ENCODE measurements around the gene FASN. TPM values are rescaled to one million over a fixed set of nuclear protein-coding genes. Genes with fewer than 3 reads are reported as not detected.
"Not testable (repeated sequence)": the region's sequence is repeated elsewhere in the genome, so short reads cannot be mapped to it uniquely, and the experiment has no call there.

FASN gene
- polyA plus RNA-seq (2013, experiment 1 of 4): 234 TPM
- 239 TPM for polyA plus RNA-seq (2013, experiment 2 of 4)
- polyA plus RNA-seq (2013, experiment 3 of 4): 169 TPM
- polyA plus RNA-seq (2013, experiment 4 of 4): 185 TPM

DNA sequence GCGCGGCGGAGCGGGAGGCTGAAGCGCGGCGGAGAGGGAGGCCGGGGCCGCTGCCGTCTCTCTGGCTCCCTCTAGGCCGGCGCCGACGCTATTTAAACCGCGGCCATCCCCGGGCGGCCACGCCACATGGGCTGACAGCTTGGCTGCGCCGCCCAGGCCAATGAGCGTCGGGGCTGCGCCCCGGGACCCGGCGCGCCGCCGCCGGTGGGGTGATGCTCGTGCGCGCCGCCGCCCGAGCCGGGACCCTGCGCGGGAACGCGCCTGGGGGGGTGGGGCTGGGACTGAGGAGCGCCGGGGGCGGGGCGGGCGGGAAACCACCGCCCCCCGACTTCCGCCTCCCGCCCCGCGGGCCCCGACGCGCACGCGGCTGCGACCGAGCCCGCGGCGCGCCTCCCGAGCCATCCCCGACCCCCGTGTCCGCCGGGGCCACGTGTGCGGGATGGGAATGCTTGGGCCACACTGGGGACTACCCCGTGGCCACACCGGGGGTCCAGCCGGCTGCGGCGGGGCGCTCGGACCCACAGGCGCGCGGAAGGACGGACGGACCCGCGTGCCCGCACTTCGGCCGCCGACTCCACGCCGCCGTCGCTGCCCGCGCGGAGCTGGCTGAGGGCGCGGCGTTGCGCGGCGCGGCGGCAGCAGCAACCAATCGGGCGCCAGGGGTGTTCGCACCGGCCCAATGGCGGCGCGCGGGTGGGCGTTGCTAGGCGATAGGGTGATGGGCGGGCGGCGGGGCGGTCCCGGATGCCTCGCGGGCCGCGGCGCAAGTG is at the start of gene FASN:
Gene FASN, minus strand, starts transcription at position 68 of the 770 bp plus-strand sequence. CDS start 1,791 bp downstream, outside the sequence.
- H3K4me3 ChIP-seq (ENCODE audit: insufficient read depth, low read depth, low read length): peak within 1 kb of the TSS; percentile 91
- WGBS, 2 experiments: 0% methylated on average over 124 of the region's 124 CpGs
- no peaks in the 10 kb centered on the region for H3K27me3 ChIP-seq (ENCODE audit: control insufficient read depth, insufficient read depth, low read length, poor library complexity, severe bottlenecking)
- peaks cover 48% of the 10 kb centered on the region for H3K4me1 ChIP-seq (ENCODE audit: control insufficient read depth, insufficient read depth, low read length)
- H3K27ac ChIP-seq (ENCODE audit: insufficient read depth, low read depth, low read length, poor library complexity, severe bottlenecking): peak within 1 kb of the TSS; percentile 98
- H3K36me3 ChIP-seq (ENCODE audit: control insufficient read depth, insufficient read depth, low read length): peaks cover 15% of the 10 kb centered on the region
- no peaks in the 10 kb centered on the region for H3K9me3 ChIP-seq (ENCODE audit: control insufficient read depth, low read length)

DNA sequence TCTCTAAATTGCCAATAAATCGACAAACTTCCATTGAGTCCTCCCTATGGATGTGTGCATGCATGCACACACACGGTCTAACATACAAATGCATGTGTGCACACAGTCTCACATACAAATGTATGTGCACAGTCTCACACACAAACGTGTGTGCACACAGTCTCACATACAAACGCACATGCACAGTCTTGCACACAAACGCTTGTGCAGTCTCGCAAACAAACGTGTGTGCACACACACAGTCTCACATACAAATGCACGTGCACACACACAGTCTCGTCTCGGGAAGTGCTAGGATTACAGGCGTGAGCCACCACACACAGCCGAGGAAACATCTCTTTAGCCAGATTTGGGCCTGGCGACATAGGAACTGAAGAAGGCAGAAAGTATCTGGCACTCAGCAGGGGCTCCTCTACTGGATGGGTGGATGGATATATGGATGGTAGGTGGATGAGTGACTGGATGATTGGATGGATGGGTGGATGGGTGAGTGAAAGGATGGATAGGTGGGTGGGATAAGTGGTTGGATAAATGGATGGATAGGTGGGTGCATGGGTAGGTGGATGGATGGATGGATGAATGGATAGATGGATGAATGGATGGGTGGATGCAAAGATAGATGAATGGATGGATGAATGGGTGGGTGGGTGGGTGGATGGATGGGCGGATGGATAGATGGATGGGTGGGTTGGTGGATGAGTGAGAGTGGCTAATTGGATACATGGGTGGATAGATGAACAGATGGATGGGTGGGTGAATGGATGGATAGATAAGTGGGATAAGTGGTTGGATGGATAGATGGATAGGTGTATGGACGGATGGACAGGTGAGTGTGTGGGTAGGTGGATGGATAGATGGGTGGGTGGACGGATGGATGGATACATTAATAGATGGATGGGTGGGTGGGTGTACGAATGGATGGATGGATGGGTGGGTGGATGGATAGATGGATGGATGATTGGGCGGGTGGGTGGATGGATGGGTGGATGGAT is 48.9 kb upstream of the FASN start:
- no peak overlapping the region for H3K27ac ChIP-seq (ENCODE audit: insufficient read depth, low read depth, low read length, poor library complexity, severe bottlenecking)
- no peaks in the 10 kb centered on the region for H3K9me3 ChIP-seq (ENCODE audit: control insufficient read depth, low read length)
- H3K4me1 ChIP-seq (ENCODE audit: control insufficient read depth, insufficient read depth, low read length): no peaks in the 10 kb centered on the region
- H3K27me3 ChIP-seq (ENCODE audit: control insufficient read depth, insufficient read depth, low read length, poor library complexity, severe bottlenecking): no peaks in the 10 kb centered on the region
- H3K4me3 ChIP-seq (ENCODE audit: insufficient read depth, low read depth, low read length): no peak overlapping the region
- 83 to 84% methylated on average over 18 of the region's 18 CpGs for WGBS, 2 experiments
- H3K36me3 ChIP-seq (ENCODE audit: control insufficient read depth, insufficient read depth, low read length): no peaks in the 10 kb centered on the region

DNA sequence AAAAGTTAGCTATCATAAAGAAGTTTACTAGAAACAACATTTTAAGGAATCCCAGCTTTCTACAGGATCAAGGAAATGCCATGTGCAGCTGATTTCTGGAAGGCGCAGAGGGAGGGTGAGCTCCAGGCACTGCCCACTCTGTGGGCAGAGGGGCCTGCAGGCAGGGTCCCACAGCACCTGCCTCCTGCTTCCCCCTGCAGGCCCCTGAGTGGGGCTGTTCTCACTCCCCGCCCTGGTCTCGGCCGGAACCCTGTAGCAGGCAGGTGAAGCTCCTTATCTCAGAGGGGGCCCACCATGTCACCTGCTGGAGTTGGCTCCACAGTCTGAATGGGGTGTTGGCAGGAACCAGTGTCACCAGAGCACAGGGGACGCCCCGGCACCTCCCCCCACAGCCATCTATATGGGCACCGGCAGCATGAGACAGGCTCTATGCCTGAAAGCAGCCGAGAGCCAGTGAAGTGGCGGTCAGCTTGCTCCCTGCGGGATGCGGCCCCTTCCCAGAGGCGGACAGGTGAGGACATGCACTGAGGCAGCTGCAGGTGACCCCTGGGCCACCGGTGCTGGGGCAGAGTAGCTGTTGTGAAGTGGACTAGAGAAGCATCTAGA is 47.6 kb upstream of the FASN start:
- 93 to 96% methylated on average over 13 of the region's 13 CpGs for WGBS, 2 experiments
- no peaks in the 10 kb centered on the region for H3K27me3 ChIP-seq (ENCODE audit: control insufficient read depth, insufficient read depth, low read length, poor library complexity, severe bottlenecking)

DNA sequence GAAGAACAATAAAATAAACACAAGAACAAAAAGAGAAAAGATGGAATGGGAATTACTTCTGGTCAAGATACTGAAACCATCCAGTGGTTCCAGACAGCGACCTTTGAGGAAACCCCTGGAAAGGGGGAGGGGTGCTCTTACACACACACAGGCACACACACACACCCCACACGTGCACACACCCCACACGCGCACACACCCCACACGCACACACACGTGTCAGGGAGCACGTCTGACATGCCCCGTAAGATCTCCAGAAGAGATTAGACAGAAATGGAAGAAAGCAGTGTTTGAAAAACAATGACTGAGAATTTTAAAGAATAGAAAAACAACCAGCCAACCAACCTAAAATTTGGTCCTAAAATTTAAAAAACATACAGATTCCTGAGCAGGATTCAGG is 45.3 kb upstream of the FASN start:
- Histone ChIP-seq H3K4me1 (ENCODE audit: control insufficient read depth, insufficient read depth, low read length) (no peaks in the 10 kb centered on the region), H3K36me3 (ENCODE audit: control insufficient read depth, insufficient read depth, low read length) (no peaks in the 10 kb centered on the region), H3K27me3 (ENCODE audit: control insufficient read depth, insufficient read depth, low read length, poor library complexity, severe bottlenecking) (no peaks in the 10 kb centered on the region), H3K4me3 (ENCODE audit: insufficient read depth, low read depth, low read length) (no peak overlapping the region), H3K9me3 (ENCODE audit: control insufficient read depth, low read length) (no peaks in the 10 kb centered on the region), H3K27ac (ENCODE audit: insufficient read depth, low read depth, low read length, poor library complexity, severe bottlenecking) (no peak overlapping the region)
- 94 to 98% methylated on average over 8 of the region's 8 CpGs for WGBS, 2 experiments

More for the DNA sequence above, 47.6 kb upstream of the FASN start:
- H3K9me3 ChIP-seq (ENCODE audit: control insufficient read depth, low read length): no peaks in the 10 kb centered on the region
- no peak overlapping the region for H3K4me3 ChIP-seq (ENCODE audit: insufficient read depth, low read depth, low read length)
- H3K36me3 ChIP-seq (ENCODE audit: control insufficient read depth, insufficient read depth, low read length): no peaks in the 10 kb centered on the region
- H3K4me1 ChIP-seq (ENCODE audit: control insufficient read depth, insufficient read depth, low read length): no peaks in the 10 kb centered on the region
- H3K27ac ChIP-seq (ENCODE audit: insufficient read depth, low read depth, low read length, poor library complexity, severe bottlenecking): no peak overlapping the region

DNA sequence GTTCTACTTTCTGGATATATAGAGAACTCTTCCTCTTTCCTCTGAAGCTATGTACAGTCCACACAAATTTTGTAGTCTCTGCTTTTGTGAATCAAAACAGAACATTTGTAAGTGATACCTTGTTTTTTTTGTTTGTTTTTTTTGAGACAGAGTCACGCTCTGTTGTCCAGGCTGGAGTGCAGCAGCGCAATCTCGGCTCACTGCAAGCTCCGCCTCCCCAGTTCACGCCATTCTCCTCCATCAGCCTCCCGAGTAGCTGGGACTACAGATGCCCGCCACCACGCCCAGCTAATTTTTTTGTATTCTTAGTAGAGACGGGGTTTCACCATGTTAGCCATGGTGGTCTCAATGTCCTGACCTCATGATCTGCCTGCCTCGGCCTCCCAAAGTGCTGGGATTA is 41.9 kb upstream of the FASN start:
- not testable (repeated sequence) for H3K36me3 ChIP-seq (ENCODE audit: control insufficient read depth, insufficient read depth, low read length); H3K4me3 ChIP-seq (ENCODE audit: insufficient read depth, low read depth, low read length); H3K4me1 ChIP-seq (ENCODE audit: control insufficient read depth, insufficient read depth, low read length); H3K9me3 ChIP-seq (ENCODE audit: control insufficient read depth, low read length); H3K27me3 ChIP-seq (ENCODE audit: control insufficient read depth, insufficient read depth, low read length, poor library complexity, severe bottlenecking); H3K27ac ChIP-seq (ENCODE audit: insufficient read depth, low read depth, low read length, poor library complexity, severe bottlenecking)
- 82 to 84% methylated on average over 10 of the region's 10 CpGs for WGBS, 2 experiments

DNA sequence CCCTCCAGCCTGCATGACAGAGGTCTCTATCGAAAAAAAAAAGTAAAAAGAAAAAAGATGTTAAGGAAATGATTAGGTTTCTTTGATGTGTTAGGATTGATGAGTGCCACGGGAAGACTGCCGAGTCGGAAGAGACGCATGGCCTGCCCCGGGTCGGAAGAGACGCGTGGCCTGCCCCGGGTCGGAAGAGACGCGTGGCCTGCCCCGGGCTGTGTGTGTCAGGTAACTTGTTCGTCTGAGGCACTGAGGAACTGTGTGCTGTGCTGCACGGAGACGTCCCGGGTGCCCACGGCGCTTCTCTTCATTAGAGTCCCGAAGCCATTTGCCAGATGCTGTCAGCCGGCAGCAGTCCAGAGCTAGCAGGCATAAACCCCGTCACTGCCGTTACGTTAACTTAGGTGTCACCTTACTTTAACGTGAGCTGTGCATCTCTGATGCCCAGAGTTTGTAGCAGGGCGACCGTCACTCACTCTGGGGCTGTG is 40.5 kb upstream of the FASN start:
- no peak overlapping the region for H3K4me3 ChIP-seq (ENCODE audit: insufficient read depth, low read depth, low read length)
- H3K4me1 ChIP-seq (ENCODE audit: control insufficient read depth, insufficient read depth, low read length): no peaks in the 10 kb centered on the region
- whole genome bisulfite sequencing, 2 experiments: 90 to 92% methylated on average over 28 of the region's 28 CpGs
- no peaks in the 10 kb centered on the region for H3K9me3 ChIP-seq (ENCODE audit: control insufficient read depth, low read length)
- H3K27me3 ChIP-seq (ENCODE audit: control insufficient read depth, insufficient read depth, low read length, poor library complexity, severe bottlenecking): no peaks in the 10 kb centered on the region
- no peak overlapping the region for H3K27ac ChIP-seq (ENCODE audit: insufficient read depth, low read depth, low read length, poor library complexity, severe bottlenecking)
- H3K36me3 ChIP-seq (ENCODE audit: control insufficient read depth, insufficient read depth, low read length): no peaks in the 10 kb centered on the region

DNA sequence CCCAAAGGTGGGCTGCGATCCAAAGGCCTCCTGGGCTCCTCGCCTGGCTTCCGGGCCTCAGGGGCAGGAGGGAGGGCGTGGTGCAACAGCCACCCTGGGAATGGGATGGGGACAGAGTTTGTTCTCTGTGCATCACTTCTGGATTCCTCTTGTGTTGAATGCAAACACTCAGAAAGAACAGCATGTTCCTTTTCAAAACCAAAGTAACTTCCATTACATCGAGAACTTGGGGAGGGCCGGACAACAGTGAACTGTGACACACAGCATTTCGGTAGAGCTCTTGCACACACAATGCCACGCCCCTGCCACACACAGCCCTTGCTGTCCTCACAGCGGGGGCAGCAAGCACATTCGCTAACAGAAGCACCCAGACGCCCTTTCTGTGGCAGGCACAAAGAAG is 36.1 kb upstream of the FASN start:
- 89 to 92% methylated on average over 11 of the region's 11 CpGs for WGBS, 2 experiments
- H3K27ac ChIP-seq (ENCODE audit: insufficient read depth, low read depth, low read length, poor library complexity, severe bottlenecking): no peak overlapping the region
- H3K4me1 ChIP-seq (ENCODE audit: control insufficient read depth, insufficient read depth, low read length): no peaks in the 10 kb centered on the region
- no peaks in the 10 kb centered on the region for H3K36me3 ChIP-seq (ENCODE audit: control insufficient read depth, insufficient read depth, low read length)
- H3K4me3 ChIP-seq (ENCODE audit: insufficient read depth, low read depth, low read length): no peak overlapping the region
- H3K27me3 ChIP-seq (ENCODE audit: control insufficient read depth, insufficient read depth, low read length, poor library complexity, severe bottlenecking): no peaks in the 10 kb centered on the region
- no peaks in the 10 kb centered on the region for H3K9me3 ChIP-seq (ENCODE audit: control insufficient read depth, low read length)

DNA sequence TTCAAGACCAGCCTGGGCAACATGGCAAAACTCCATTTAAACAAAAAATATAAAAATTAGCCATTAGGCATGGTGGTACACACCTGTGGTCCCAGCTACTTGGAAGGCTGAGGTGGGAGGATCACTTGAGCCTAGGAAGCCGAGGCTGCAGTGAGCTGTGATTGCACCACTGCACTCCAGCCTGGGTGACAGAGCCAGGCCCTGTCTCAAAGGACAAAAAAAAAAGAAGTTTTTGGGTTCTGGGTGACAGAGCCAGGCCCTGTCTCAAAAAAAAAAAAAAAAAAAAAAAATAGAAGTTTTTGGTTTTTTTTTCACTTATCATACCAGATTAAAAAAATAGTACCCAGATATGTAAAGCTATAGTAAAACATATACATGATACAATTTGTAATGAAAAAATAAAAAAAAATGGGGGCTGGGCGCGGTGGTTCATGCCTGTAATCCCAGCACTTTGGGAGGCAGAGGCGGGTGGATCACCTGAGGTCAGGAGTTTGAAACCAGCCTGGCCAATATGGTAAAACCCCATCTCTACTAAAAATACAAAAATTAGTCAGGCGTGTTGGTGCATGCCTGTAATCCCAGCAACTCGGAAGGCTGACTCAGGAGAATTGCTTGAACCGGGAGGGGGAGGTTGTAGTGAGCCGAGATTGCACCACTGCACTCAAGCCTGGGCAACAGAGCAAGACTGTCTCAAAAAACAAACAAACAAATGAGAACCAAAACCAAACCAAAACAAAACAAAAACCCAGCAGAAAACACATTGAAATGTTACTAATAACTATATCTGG is 35.3 kb upstream of the FASN start:
- H3K9me3 ChIP-seq (ENCODE audit: control insufficient read depth, low read length); H3K4me3 ChIP-seq (ENCODE audit: insufficient read depth, low read depth, low read length); H3K36me3 ChIP-seq (ENCODE audit: control insufficient read depth, insufficient read depth, low read length); H3K4me1 ChIP-seq (ENCODE audit: control insufficient read depth, insufficient read depth, low read length); H3K27ac ChIP-seq (ENCODE audit: insufficient read depth, low read depth, low read length, poor library complexity, severe bottlenecking); H3K27me3 ChIP-seq (ENCODE audit: control insufficient read depth, insufficient read depth, low read length, poor library complexity, severe bottlenecking): not testable (repeated sequence)
- 89 to 95% methylated on average over 8 of the region's 8 CpGs for WGBS, 2 experiments

DNA sequence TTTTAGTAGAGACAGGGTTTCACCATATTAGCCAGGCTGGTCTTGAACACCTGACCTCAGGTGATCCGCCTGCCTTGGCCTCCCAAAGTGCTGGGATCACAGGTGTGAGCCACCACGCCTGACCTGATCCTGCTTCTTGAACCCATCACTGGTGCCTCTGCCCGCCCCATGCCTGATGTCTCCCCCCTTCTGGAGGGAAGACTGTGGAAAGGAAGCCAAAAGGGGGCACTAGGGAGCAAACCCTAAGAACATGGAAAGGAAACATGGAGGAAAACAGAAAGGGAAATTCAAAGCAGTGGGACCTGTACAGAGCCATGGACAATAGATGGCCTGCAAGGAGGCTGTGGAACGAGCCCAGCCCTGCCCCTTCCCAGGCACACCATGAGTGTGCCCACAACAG is 31.1 kb upstream of the FASN start:
- Histone ChIP-seq H3K4me1 (ENCODE audit: control insufficient read depth, insufficient read depth, low read length) (no peaks in the 10 kb centered on the region), H3K27ac (ENCODE audit: insufficient read depth, low read depth, low read length, poor library complexity, severe bottlenecking) (no peak overlapping the region), H3K9me3 (ENCODE audit: control insufficient read depth, low read length) (no peaks in the 10 kb centered on the region), H3K36me3 (ENCODE audit: control insufficient read depth, insufficient read depth, low read length) (no peaks in the 10 kb centered on the region), H3K4me3 (ENCODE audit: insufficient read depth, low read depth, low read length) (no peak overlapping the region), H3K27me3 (ENCODE audit: control insufficient read depth, insufficient read depth, low read length, poor library complexity, severe bottlenecking) (no peaks in the 10 kb centered on the region)
- WGBS, 2 experiments: 92 to 94% methylated on average over 4 of the region's 4 CpGs
